ENCODE results near the gene KCNQ1. TPM values are rescaled to one million over a fixed set of nuclear protein-coding genes. Genes with fewer than 3 reads are reported as not detected.

KCNQ1 gene
- total and polyA plus RNA-seq, 12 donors, result 11.0 to 447 (median 320) TPM

GRCh38 chr11:2416765-2417164, 28.0 kb upstream of the KCNQ1 start:
- TF ChIP-seq POLR2A (IDR thresholded peaks at IDR 0.05), result no peak
- TF ChIP-seq, protein P1, sequence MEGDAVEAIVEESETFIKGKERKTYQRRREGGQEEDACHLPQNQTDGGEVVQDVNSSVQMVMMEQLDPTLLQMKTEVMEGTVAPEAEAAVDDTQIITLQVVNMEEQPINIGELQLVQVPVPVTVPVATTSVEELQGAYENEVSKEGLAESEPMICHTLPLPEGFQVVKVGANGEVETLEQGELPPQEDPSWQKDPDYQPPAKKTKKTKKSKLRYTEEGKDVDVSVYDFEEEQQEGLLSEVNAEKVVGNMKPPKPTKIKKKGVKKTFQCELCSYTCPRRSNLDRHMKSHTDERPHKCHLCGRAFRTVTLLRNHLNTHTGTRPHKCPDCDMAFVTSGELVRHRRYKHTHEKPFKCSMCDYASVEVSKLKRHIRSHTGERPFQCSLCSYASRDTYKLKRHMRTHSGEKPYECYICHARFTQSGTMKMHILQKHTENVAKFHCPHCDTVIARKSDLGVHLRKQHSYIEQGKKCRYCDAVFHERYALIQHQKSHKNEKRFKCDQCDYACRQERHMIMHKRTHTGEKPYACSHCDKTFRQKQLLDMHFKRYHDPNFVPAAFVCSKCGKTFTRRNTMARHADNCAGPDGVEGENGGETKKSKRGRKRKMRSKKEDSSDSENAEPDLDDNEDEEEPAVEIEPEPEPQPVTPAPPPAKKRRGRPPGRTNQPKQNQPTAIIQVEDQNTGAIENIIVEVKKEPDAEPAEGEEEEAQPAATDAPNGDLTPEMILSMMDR (IDR thresholded peaks at IDR 0.05), result no peak
- Histone ChIP-seq H3K27ac (no peak overlapping the region), H3K27me3 (peaks cover 7% of the 10 kb centered on the region), H3K4me3 (no peak overlapping the region), H3K36me3 (replicated peaks in 1 of 2) (no peaks in the 10 kb centered on the region), H3K9me3 (replicated peaks in 1 of 3) (no peaks in the 10 kb centered on the region), H3K4me1 (replicated peaks in 1 of 2) (peaks cover 0 to 4% of the 10 kb centered on the region in 2 donors)
- 71 to 80% (median 77%) methylated on average over 17 to 18 of the region's 18 CpGs for WGBS, 4 donors
- DNase-seq, result no peak
- intact Hi-C loops (cut with DNase I), result no loop called here

GRCh38 chr11:2417856-2418692, 26.7 kb upstream of the KCNQ1 start:
- WGBS, 4 donors, result 63 to 80% (median 72%) methylated on average over 15 to 30 of the region's 30 CpGs
- no peak for DNase-seq
- Histone ChIP-seq H3K9me3 (replicated peaks in 1 of 3) (no peaks in the 10 kb centered on the region), H3K4me3 (no peak overlapping the region), H3K4me1 (replicated peaks in 1 of 2) (peaks cover 0 to 4% of the 10 kb centered on the region in 2 donors), H3K27ac (no peak overlapping the region), H3K36me3 (replicated peaks in 1 of 2) (no peaks in the 10 kb centered on the region), H3K27me3 (peaks cover 7% of the 10 kb centered on the region)
- TF ChIP-seq, protein P1 (IDR thresholded peaks at IDR 0.05), result no peak
- TF ChIP-seq POLR2A (IDR thresholded peaks at IDR 0.05), result no peak
- intact Hi-C loops (cut with DNase I), result loop anchor here (2.0 kb wide), 2 partner anchors 109 to 221 kb away; no protein-coding TSS in a partner anchor

GRCh38 chr11:2418693-2419360, 26.0 kb upstream of the KCNQ1 start:
- WGBS, 4 donors, result 70 to 79% (median 75%) methylated on average over 18 to 21 of the region's 21 CpGs
- Histone ChIP-seq H3K4me1 (replicated peaks in 1 of 2) (peaks cover 0 to 4% of the 10 kb centered on the region in 2 donors), H3K4me3 (no peak overlapping the region), H3K27me3 (peaks cover 7% of the 10 kb centered on the region), H3K27ac (no peak overlapping the region), H3K36me3 (replicated peaks in 1 of 2) (no peaks in the 10 kb centered on the region), H3K9me3 (replicated peaks in 1 of 3) (no peaks in the 10 kb centered on the region)
- TF ChIP-seq, protein P1 (IDR thresholded peaks at IDR 0.05), result no peak
- no peak for TF ChIP-seq POLR2A (IDR thresholded peaks at IDR 0.05)
- no peak for DNase-seq
- intact Hi-C loops (cut with DNase I), result loop anchor here (2.0 kb wide), 2 partner anchors 110 to 222 kb away; no protein-coding TSS in a partner anchor

Measured in adrenal gland (tissue), 12 donors.